GM18505 (cell line): ENCODE data around the gene LGR4.

ENCODE experiments used
- ATAC-seq: cut with Tn5 transposase; IDR thresholded peaks from one replicate; pipeline ENCODE4 v1.9.1; 2021; ENCODE audit not compliant: unreplicated experiment
- POLR2A ChIP-seq: IDR thresholded peaks from 4 replicates; pipeline ENCODE4 v1.6.1; 2011; ENCODE audit warnings: borderline replicate concordance; ENCODE audit not compliant: insufficient read depth, insufficient read length; ENCODE audit errors: extremely low read depth

LGR4 gene

GRCh38 chr11:27443746-27444507 lies 28.7 kb downstream of the LGR4 start:
- no peak for ATAC-seq
- no peak for TF ChIP-seq POLR2A

DNA sequence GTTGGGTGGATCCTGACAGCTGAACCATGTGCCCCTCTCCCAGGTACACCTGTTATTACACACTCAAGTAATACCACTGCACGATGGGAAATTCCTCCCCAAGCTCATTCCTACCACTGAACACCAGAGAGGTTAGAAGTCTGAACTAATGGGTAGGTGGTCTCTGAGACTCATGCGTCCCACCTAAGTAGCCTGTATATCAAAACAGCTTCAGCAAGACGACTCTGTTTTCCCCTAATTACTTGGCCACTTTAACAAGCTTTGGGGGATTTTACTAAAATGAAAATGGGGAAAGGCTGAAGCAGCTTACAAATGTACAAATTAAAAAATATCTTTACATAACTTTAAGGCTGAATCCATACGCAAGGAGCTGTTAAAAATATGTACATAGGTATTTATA lies 29.4 kb downstream of the LGR4 start:
- no peak for TF ChIP-seq POLR2A

GRCh38 chr11:27440090-27440489 lies 32.5 kb downstream of the LGR4 start:
- ATAC-seq, result no peak
- TF ChIP-seq POLR2A, result no peak

More for the DNA sequence above, 29.4 kb downstream of the LGR4 start:
- no peak for ATAC-seq

GRCh38 chr11:27438595-27438981 lies 34.0 kb downstream of the LGR4 start:
- no peak for ATAC-seq
- no peak for TF ChIP-seq POLR2A

- no peak for ATAC-seq
- TF ChIP-seq POLR2A, result no peak
These were observed 34.6 kb downstream of the LGR4 start for GRCh38 chr11:27437829-27438594.

GRCh38 chr11:27436916-27437315 lies 35.7 kb downstream of the LGR4 start:
- TF ChIP-seq POLR2A, result no peak
- no peak for ATAC-seq

DNA sequence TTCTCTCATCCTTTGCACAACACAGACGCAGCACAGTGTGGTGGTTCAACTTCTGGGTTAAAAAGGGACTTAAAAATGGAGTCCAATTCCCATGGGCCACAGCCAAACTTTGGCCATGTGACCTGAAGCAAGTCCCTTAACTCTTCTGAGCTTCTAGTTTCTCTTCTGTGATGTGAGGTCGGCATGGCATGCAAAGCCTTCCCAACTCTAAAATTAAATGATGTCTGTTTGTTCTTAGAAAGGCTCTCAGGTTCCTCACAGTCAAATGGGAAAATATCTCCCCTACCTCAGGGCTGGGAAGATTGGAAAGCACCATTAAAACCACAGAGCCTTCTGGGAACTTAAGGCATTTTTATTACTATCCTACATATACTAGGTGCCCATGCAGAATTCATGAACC lies 38.8 kb downstream of the LGR4 start:
- no peak for ATAC-seq
- TF ChIP-seq POLR2A, result no peak

GRCh38 chr11:27431808-27432207 lies 40.8 kb downstream of the LGR4 start:
- no peak for TF ChIP-seq POLR2A
- ATAC-seq, result no peak

- no peak for ATAC-seq
- no peak for TF ChIP-seq POLR2A
These were observed 42.7 kb downstream of the LGR4 start for GRCh38 chr11:27429761-27430393.

DNA sequence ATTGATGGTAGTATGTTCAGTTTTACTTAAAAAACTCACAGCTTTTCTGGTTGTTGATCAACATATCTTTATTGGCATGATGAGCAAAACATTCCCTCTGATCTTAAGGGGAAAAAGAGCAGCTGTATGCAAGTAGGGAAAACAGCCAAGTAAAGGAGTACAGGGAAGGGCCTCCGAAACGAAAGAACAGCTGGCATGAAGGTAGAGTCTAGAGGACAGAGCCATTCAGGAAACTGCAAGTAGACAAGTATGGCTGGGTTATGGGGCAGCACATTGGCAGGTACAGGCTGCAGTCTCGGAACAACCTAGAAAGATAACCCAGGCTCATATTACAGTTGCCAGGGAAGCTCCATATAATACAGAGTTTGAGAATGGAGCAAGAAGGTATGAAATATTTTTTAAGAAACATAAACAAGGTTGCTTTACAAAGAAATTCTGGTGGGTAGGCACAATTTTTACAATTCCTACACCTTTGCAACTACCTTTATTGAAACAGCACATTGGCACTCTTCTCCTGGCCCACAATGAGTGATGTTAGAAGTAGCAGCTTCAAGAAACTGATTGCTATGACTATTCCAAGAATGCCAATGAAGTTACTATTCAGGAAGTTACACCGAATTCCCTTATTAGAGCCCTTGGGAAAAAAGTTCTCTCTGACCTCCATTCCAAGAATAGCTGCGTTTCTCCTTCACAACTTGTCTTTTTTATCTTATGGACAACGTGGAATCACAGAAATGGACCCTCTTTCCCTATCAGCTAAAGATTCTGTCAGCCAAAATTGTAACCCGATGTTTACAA lies 45.2 kb downstream of the LGR4 start:
- ATAC-seq, result no peak
- no peak for TF ChIP-seq POLR2A

GRCh38 chr11:27425814-27426213 lies 46.8 kb downstream of the LGR4 start:
- TF ChIP-seq POLR2A, result no peak
- no peak for ATAC-seq

GRCh38 chr11:27423125-27423524 lies 49.5 kb downstream of the LGR4 start:
- ATAC-seq, result no peak
- TF ChIP-seq POLR2A, result no peak
